ENCODE data around the gene MKS1. TPM values are rescaled to one million over a fixed set of nuclear protein-coding genes. Genes with fewer than 3 reads are reported as not detected.

The MKS1 gene
- total RNA-seq, 1 donor from 2014 or later: 10.2 TPM

GRCh38 chr17:58196610-58197009, 22.4 kb downstream of the MKS1 start:
- DNase-seq: no peak

- no peak for DNase-seq
These were observed 23.4 kb downstream of the MKS1 start for GRCh38 chr17:58195518-58196123.

GRCh38 chr17:58193641-58194255, 25.3 kb downstream of the MKS1 start:
- DNase-seq: no peak

GRCh38 chr17:58192612-58193011, 26.4 kb downstream of the MKS1 start, which contains the start of gene EPX:
EPX (plus strand) TSS chr17:58192726; CDS start chr17:58192847, 121 bp downstream.
- DNase-seq: no peak

- DNase-seq: no peak
These were observed 27.7 kb downstream of the MKS1 start for GRCh38 chr17:58191241-58191896.

- peak; percentile 48 for DNase-seq
These were observed 29.5 kb downstream of the MKS1 start for GRCh38 chr17:58189436-58190146.

- no peak for DNase-seq
These were observed 31.4 kb downstream of the MKS1 start for GRCh38 chr17:58187675-58188074.

GRCh38 chr17:58187063-58187462, 32.0 kb downstream of the MKS1 start:
- DNase-seq: no peak

DNA sequence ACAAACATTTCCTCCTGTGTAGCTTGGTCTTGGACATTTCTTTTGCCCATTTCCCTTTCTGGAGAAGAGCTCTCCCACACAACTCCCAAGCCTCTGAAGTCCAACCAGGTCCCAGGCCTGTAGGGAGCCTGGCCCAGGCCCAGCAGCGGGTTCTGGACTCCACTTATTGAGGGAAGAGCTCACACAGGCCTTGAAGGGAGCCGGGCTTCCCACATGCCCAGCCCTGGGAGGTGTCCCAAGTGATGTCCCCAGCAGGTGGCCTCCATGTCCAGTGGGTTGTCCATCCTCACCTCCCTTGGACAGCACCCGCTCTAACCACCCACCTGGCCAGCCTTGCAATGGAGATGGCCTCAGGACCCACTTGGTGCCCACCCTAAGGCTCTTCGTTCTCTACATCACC, 32.5 kb downstream of the MKS1 start:
- no peak for DNase-seq

GRCh38 chr17:58184986-58185761, 33.9 kb downstream of the MKS1 start:
- no peak for DNase-seq

- no peak for DNase-seq
These were observed 34.6 kb downstream of the MKS1 start for GRCh38 chr17:58184308-58184985.

GRCh38 chr17:58183514-58183913, 35.5 kb downstream of the MKS1 start:
- DNase-seq: no peak

DNA sequence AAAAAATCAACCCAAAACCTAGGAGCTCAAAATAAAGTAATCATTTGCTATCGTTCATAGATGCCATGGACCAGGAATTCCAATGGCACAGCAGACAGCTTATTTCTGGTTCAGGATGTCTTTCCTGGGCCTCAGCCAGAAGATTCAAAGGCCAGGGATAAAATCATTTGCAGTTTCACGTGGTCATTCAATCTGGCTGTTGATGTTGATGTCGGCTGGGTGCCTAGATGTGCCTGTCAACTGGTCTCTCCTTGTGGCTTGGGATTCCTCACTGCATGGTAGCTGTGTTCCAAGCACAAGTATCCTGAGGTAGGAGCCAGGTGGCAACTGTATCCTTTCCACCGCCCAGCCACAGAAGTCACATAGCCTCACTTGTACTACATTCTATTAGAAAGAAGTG, 37.3 kb downstream of the MKS1 start:
- no peak for DNase-seq

GRCh38 chr17:58176200-58176599, 42.9 kb downstream of the MKS1 start:
- peak; percentile 23 for DNase-seq

DNA sequence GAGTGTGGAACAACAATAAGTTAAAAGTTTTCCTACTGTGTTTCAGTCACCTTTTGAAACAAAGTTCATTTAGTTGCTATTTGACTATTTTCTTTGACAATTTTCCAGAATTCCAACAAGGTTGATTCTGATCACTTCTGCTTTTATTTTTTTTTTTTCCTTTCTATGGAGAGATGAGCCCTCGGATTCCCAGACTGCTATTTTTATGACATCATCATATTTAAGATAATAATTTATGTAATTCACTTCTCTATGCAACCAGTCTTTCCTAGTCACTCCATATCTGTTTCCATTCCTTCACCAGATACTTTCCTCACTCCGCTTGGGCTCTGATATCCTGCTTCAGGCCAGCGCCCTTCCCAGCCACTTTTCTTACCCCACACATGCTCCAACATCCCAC, 44.2 kb downstream of the MKS1 start:
- DNase-seq: no peak

- peak; percentile 25 for DNase-seq
These were observed 46.5 kb downstream of the MKS1 start for GRCh38 chr17:58172369-58173071.

- no peak for DNase-seq
These were observed 48.4 kb downstream of the MKS1 start for GRCh38 chr17:58170622-58171021.

- DNase-seq: no peak
These were observed 52.4 kb downstream of the MKS1 start, which contains the start of gene OR4D2 for GRCh38 chr17:58166682-58167081. OR4D2 (plus strand) TSS chr17:58166982; CDS start chr17:58169656, 2,674 bp downstream.

- DNase-seq: no peak
These were observed 53.1 kb downstream of the MKS1 start for GRCh38 chr17:58165981-58166380.

DNA sequence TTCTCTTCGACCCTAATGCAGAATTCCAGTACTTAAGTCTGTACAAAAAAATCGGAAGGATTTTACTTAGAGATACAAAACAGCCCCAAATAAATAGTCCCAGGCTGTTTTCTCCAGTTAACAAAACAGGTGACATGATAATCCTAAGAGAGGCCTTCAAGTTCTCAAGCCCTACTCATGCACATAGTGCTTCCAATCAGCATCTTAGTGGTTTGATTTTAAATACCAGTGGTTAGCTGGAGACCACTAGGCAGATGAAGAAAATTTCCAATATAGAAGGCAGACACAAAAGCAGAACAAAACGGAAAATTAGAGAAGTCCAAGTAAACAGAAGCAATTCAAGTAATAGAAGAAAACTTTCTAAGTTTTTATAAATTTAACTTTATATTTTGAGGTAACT, 57.5 kb downstream of the MKS1 start:
- no peak for DNase-seq

DNA sequence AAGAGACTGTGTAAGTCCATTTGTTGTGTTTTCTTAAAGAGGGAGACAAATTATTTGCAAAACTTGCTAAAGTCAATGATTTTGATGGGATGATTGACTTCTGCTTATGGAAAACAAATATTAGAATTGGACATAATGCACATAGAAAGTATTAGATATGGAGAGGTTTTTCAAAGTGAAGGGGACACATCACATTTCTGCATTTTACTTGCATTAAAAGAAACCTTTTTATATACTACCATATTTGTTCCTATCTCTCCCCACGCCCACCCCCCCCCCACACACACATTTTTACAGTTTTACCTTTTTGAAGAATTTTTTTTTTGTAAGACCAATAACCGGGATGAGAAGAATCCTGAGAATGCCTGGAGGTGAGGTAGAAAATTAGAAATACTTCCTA, 60.9 kb downstream of the MKS1 start:
- no peak for DNase-seq

Measured in dermis blood vessel endothelial cell (primary cell).